AG20443 (cell line): ENCODE data around the gene METAP2.
"Not testable (repeated sequence)": the region's sequence is repeated elsewhere in the genome, so short reads cannot be mapped to it uniquely, and the experiment has no call there.

Experiments
- DNase-seq: peaks from one replicate; pipeline ENCODE4 v3.0.0; 2012; ENCODE audit warnings: low spot score, mixed read lengths

Gene METAP2

DNA sequence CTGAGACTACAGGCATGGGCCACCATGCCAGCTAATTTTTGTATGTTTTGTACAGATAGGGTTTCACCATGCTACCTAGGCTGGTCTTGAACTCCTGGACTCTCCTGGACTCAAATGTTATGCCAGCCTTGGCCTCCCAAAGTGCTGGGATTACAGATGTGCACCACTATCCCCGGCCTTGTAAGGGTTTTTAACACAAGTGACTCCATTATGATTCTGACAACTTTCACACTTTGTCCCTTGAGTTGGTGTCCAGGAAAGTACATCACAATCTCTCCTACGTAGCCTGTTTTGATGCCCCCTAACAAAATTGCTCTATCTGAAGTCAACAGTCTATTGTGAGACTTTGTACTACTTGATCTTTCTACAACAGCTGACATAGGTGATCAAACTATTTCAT is 11.4 kb upstream of the METAP2 start:
- DNase-seq: no peak

DNA sequence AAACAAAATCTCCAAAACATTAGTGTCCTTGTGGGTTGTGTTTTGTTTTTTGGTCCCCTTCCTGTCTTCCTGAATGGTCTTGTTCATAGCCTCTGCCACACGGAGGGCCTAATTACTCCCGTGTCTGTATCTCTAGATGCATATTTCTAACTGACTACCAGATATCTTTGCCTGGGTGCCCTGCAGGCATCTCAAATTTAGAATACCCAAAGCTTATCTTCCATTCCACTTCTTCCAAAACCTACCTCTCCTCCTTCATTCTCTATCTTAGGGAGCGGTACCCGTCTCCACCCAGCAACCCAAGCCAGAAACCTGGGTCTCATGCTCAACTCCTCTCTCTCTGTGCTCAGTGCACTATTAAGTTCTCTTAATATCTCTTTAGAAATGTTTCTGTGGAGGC is 10.9 kb upstream of the METAP2 start:
- DNase-seq: no peak

DNA sequence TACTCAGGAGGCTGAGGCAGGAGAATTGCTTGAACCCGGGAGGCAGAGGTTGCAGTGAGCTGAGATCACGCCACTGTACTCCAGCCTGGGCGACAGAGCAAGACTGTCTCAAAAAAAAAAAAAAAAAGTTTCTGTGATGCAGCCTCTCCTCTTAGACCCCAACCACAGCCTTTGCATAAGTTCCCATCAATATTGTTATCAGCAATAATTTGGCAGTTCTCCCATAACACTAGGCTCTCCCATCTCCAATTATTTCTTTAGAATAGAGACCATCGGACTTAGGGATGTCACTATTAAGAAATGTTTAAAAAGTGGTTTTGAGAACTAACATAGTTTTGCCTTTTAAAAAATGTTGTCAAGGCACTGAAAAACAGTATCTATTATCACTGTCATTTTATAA is 10.2 kb upstream of the METAP2 start:
- DNase-seq: not testable (repeated sequence)

GRCh38 chr12:95465275-95465674 is 8.7 kb upstream of the METAP2 start:
- no peak for DNase-seq

DNA sequence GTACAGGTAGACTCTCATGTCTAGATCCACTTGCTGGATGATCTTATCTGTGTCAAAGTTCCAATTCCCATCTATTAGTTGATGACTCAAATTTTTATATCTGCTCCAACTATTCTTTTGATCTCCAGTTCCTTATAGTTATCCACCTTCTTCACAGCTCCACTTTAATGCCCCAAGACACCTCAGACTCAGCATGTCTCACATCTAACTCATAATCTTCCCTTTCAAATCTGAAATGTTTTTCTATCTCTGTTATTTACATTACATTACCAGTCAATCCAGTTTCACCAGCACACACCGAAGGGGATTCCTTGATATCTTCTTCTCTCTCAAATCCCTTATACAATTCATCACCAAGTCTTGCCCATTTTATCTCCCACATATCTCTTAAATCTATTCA is 3.7 kb upstream of the METAP2 start:
- DNase-seq: no peak

DNA sequence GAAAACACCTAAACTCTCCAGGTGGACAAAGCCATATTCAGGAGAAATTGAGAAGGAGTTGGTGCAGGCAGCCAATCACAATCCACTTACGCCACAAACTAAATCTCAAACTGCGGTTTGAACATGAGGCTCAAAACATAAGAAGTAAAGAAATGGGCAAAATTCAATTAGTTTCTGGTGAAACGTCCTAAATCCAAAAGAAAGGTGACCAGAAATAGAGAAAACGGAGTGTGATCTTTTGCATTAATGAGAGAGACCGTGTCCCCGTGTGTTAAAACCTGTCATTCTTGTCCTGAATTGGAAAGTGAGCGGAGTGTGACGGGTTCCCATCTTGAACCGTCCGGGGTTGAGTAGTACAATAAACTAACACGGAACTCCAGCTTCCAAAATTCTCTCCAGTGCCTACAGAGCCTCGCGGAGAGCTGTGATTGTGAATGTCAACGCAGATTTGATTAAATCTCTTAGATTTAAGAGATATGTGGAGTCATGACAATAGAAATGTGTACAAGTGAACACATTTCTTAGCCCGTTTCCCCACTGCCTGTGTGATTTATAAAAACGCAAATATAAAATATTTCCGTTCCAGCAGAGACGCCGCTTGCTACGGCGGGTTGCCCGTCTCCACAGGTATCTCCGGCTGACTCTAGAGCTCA is 595 bp upstream of the METAP2 start:
- peak; percentile 46 for DNase-seq

DNA sequence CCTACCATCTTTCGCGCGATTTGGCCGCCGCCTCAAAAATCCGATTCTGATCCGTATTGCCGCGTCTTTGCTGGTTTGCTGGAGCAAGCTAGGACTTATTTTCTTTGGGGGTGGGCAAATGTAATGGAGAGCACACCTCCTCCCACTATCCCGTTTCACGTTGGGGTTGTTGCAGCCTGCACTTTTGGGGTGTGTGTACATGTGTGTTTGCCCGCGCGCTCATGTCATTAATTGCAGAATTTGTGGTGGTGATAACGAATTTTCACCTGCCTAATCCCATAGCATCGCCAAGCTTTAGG is 657 bp downstream of the METAP2 start:
- no peak for DNase-seq

DNA sequence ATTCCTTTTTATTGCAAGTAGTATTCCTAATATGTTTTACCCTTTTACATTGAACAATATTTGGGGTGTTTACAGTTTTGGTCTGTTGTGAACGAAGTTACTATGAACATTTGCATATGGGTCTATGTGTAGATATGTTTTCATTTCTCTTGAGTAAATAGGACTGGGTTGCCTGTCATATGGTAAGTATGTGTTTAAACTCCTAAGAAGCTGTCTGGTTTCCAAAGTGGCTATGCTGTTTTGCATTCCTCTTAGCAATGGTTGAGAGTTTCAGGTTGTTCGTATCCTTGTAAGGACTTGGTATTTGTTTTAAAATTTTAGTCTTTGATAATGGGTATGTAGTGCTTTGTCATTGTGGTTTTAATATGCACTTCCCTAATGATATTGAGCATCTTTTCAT is 6.3 kb downstream of the METAP2 start:
- no peak for DNase-seq

- no peak for DNase-seq
These were observed 7.1 kb downstream of the METAP2 start for GRCh38 chr12:95481072-95481471.

- DNase-seq: no peak
These were observed 7.9 kb downstream of the METAP2 start for GRCh38 chr12:95481888-95482287.

DNA sequence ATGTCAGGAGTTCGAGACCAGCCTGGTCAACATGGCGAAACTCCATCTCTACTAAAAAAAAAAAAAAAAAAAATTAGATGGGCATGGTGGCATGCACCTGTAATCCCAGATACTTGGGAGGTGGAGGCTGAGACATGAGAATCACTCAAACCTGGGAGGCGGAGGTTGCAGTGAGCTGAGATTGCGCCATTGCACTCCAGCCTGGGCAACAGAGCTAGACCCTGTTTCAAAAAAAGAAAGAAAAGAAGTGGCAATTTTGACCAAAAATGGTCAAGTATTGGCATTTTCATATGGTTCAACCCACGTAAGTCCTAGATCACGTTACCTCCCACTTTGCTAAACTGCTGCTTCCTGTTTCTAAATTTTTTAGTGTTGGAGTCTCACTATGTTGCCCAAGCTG is 8.6 kb downstream of the METAP2 start:
- not testable (repeated sequence) for DNase-seq

GRCh38 chr12:95484524-95484923 is 10.6 kb downstream of the METAP2 start:
- no peak for DNase-seq

- no peak for DNase-seq
These were observed 13.1 kb downstream of the METAP2 start for GRCh38 chr12:95487024-95487423.

DNA sequence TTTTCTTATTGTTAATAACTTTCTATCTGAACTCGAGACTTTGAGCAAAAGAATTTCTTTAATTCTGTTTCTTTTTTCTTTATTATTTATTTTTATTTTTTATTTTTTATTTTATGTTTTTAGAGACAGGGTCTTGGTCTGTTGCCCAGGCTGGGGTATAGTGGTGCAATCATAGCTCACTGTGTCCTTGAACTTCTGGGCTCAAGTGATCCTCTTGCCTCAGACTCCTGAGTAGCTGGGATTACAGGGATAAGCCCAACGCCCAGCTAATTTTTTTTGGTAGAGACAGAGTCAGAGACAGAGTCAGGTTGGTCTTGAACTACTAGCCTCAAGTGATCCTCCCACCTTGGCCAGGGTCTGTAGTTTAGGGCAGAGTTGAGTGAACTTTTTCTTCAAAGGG is 18.5 kb downstream of the METAP2 start:
- DNase-seq: no peak

DNA sequence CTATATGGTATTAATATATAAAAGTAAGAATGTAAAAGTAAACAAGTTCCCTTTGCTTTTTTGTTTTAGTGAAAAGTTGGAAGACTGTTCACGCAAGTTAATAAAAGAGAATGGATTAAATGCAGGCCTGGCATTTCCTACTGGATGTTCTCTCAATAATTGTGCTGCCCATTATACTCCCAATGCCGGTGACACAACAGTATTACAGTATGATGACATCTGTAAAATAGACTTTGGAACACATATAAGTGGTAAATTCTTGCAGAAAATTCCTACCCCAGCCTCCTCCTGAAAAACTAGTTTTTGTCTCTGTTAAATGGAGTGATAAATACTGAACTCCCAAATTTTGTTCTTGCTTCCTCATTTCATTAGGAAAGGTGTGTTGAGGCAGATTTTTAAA is 20.9 kb downstream of the METAP2 start:
- no peak for DNase-seq

DNA sequence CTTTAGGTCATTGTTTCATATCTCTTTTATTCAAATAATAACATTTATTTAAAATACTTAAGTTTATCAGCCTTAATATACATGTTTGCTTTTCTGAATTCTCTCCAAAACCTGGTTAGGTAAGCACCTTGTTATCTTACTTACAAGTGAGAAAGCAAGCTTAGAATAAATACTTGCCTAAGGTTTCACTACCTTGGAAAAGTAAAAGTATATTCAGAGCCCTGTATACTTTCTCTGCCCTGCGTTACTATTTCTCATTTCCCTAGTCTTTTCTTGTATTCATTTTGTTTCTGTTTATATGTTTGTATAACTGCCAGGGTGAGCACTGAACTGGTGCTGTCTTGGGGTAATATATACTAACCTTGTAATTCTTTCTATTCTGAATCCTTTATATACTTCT is 21.5 kb downstream of the METAP2 start:
- DNase-seq: no peak

GRCh38 chr12:95497031-95497430 is 23.1 kb downstream of the METAP2 start:
- DNase-seq: no peak

- DNase-seq: no peak
These were observed 25.0 kb downstream of the METAP2 start for GRCh38 chr12:95498968-95499367.

DNA sequence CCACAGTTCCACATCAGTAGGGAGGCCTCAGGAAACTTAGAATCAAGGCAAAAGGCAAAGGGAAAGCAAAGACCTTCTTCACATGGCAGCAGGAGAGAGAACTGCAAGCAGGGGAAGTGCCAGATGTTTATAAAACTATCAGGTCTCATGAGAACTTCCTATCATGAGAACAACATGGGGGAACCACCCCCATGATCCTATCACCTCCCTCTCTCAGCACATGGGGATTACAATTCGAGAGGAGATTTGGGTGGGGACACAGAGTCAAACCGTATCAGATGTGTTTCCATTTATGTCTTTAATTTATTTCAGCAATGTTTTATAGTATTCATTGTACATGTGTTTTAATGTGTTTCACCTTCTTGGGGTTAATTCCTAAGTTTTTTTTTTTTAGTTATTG is 25.8 kb downstream of the METAP2 start:
- no peak for DNase-seq

DNA sequence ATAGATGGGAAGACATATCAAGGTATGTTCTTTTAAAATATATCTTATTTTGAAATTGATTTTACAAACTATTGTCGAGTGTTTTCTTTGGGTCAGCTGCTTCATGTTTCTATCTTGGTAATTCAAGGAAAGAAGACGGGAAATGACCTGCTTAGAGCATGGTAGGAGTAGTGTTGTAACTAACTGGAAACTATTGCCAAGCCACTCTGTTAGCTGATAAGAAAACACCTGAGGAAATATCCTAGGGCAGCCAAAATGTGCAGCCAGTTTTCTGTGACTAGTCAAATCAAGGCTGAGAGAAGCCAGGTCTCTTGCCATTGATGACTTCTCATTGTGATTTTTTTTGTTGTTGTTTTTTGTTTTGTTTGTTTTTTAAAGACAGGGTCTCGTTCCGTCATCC is 30.2 kb downstream of the METAP2 start:
- DNase-seq: no peak

- DNase-seq: no peak
These were observed 31.1 kb downstream of the METAP2 start for GRCh38 chr12:95505039-95505438.

GRCh38 chr12:95506707-95507523 is 33.0 kb downstream of the METAP2 start:
- DNase-seq: no peak

GRCh38 chr12:95509300-95509699 is 35.3 kb downstream of the METAP2 start:
- DNase-seq: no peak

- DNase-seq: no peak
These were observed 38.0 kb downstream of the METAP2 start for GRCh38 chr12:95511977-95512376.
